CD4-positive, alpha-beta T cell treated with Interleukin-6 at 100 ng/mL for 8 hours (primary cell): ENCODE data around the gene DNAH11.
"Not testable (repeated sequence)": the region's sequence is repeated elsewhere in the genome, so short reads cannot be mapped to it uniquely, and the experiment has no call there.

Experiments used
- DNase-seq: peaks from one replicate; pipeline ENCODE4 v3.0.0-alpha.2; 2020; ENCODE audit warnings: mixed read lengths, low spot score

DNAH11 gene

DNA sequence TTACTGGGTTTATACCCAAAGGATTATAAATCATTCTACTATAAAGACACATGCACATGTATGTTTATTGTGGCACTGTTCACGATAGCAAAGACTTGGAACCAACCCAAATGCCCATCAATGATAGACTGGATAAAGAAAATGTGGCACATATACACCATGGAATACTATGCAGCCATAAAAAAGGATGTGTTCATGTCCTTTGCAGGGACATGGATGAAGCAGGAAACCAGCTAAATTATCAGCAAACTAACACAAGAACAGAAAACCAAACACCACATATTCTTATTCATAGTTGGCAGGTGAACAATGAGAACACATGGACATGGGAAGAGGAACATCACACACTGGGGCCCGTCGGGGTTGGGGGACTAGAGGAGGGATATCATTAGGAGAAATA, 390.5 kb downstream of the DNAH11 start:
- not testable (repeated sequence) for DNase-seq

DNA sequence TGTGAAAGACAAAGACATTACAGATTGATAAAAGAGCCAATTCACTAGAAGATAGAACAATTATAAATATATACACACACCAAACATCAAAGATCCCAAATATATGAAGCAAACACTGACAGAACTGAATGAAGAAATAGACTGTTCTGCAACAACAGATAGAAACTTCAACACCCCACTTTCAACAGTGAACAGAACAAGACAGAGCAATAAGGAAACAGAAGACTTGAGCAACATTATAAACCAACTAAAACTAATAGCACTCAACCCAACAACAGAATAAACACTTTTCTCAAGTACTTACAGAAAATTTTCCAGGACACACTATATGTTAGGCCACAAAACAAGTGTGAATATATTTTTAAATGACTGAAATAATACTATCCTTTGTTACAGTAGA, 392.0 kb downstream of the DNAH11 start:
- DNase-seq = no peak

DNA sequence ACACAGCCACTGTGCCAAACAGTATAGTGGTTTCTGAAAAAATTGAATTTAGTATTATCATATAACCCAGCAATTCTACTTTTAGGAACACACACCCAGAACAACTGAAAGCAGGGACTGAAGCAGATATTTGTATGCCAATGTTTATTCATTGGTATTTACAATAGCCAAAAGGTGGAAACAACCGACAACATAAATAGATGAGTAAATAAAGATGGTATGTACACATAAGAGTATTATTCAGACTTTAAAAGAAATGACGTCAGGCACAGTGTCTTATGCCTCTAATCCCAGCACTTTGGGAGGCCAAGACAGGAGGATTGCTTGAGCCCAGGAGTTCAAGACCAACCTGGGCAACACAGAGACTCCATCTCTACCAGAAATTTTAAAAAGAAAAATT, 395.6 kb downstream of the DNAH11 start:
- no peak for DNase-seq

DNA sequence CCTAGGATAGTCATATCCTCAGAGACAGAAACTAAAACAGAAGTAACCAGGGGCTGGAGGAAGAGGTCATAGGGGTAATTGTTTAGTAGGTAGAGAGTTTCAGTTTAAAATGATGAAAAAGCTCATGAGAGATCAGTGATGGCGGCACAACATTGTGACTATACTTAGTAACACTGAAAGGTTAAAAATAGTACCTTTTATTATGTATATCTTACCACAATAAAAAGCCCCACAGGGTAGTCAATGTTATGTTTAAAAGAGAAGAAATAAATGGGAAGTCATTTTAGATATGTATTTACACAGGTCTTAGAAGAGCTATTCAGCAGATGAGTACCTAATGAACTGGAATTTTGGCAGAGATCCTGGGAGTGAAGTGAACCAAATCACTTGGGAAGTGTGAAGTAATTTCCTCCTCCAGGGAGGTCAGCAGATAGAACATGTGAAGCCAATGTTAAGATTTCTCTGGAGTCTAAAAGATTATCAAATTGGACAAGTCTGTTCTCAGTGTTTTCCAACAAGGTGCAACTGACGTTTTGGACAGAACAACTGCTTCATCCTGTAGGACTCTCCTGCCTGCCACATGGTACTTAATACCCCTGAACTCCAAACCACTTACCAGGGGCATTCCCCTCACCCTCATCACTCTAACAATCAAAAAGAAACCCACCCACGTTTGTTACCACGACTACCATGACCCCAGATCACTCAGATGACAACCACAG, 396.5 kb downstream of the DNAH11 start:
- no peak for DNase-seq

DNA sequence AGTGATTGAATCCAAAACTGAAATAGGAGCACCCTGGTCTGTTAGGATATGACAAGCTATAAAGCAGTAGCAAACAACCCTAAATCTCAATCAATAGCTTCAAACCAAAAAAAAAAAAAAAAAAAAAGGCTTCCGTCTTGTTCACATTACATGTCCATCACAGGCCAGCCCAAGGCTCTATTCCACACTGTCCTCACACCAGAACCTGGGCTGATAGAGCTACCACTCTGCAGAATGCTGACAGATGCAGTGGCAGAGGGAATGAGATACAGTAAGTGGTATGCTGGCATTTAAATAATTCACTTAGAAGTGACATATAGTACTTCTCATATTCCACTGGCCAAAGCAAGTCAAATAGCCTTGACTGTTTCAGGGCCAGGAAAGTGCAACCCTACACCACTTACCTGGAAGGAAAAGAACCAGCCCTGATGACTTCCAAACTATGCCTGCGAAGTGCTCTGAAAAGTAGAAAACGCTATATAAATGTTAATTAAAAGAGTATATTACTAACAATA, 397.1 kb downstream of the DNAH11 start:
- no peak for DNase-seq

DNA sequence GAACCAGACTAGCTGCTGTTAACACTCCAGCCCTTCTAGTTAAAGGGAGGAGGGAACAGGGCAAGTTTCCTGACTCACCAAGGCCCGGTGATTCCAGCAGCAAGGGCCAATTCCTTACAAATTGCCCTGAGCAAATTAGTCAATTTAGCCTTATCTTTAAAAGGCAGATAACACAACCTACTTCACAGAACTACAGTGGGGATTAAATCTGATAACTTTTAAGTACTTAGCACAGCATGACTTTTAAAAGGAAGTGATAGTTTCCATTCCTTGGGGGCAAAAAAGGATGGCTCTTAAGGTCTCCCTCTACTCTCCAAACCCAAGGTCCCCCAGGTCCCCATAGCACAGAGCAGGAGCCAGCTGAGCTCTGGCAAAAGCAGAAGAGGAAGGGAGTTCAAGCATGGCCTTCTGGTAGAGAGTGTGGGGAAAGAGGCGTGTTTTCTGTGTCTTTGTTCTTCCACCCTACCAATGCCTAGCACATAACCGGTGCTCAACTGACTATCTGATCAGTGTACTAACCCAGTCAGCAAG, 398.8 kb downstream of the DNAH11 start:
- DNase-seq = no peak

DNA sequence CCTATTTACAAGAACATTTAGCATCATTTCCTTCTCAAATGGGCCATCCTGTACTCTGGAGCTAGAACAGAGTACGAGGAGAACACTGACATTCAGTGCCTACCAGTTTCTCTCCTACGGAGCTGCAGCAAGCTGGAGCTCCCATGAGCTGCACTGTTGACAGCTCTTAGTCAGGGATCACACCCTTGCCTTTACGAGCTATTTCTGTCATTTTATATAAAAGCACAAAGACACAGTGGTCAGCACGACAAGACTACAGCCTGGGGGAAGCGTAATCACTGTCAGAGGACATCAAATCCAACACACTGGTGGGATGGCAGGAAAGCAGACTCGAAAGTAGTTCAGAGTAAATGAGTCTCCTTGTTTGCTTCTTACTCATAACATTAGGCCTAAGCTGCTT, 400.1 kb downstream of the DNAH11 start:
- DNase-seq = no peak

DNA sequence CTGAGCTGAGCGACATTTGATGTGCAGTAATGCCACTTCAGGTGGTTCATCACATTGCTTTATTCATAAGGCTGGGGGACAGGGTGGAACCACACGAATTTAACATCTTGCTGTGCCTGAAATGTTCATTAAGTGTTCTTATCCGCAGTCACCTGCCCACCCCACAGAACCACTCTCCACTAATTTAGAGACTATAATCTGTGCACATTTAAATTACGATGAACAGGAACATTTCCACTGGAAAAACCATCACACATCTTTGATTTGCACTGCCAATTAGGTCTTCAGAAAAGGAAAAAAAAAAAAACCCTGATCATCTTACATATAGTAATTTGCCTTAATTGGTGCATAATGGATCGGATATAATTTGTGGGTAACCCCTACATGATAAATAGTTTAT, 400.6 kb downstream of the DNAH11 start:
- no peak for DNase-seq

DNA sequence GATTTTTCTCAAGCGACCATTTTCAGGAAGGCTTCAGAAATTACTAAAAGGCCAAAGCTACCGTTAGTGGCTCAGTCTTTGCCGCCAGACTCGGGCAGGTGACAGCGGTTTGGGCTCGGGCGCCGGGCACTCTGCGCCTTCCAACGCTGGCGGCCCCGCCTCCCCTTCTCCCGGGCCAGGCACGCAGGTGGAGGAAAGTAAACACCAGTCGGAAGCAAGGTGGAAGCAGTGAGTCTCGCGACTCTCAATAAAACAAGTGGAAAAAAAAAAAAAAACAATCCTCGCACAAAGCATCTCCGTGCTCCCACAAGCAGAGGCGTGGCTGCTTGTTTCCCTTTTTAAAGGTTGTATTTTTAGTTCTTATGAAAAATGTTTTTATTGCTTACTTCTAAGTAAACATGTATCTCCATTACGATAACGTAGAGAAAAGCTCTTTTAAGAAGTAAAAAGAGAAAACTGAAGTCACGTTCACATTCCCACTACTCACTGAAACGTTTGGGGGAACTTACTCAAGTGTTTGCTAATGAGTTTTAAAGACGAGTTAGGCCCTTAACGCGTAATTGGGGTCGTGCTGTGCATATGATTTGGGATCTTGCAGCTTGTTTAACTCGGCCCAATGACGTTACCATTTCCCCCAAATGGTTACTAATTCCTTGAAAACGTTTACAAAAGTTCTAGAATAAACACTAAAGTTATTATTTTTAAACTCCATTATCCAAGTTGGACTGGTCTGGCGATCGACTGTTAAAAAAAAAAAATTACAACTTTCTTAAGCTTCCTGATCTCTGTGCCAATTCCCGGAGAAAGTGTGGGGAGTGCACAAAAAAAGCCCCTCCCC, 402.0 kb downstream of the DNAH11 start:
- DNase-seq = peak; percentile 8

DNA sequence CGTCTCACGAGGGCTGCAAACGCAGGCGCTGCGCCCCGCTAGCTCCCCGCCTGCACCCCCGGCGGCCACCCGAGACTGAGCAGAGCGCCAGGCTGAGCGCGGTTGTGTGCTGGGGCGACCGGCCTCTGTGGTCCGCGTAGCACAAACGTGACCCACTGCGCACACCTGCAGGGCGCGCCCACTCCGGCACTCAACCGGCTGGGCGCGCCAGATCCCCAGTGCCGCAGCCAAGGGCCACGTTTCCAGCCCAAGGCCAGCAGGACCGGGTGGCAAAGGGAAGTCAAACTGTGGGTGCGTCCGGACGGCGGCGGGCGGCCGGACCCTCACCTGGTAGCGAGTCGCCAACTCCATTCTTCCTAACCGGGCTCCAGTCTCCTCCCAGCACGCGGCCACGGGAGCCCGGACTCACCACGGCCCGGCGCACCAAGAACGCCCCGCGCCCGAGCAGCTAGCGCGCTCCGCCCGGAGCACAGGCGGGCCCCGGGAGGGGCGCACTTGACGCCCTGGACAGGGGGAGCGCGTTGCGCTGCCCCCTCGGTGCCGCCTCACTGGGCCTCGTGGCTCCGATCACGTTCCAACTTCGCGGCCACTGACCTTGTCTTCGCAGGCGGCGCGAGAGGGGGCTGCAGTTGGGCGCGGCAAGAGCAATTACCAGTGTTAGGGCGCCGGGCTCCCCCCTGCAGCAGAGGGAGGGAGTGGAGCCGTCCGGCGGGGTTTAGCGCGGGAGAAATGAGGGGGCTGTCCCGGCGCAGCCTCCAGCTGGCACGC, 402.8 kb downstream of the DNAH11 start, which contains the start of gene CDCA7L:
TSS of gene CDCA7L (minus strand) at position 446 of the 768 bp plus-strand sequence. CDS start at position 351, 95 bp downstream.
- peak; percentile 23 for DNase-seq

DNA sequence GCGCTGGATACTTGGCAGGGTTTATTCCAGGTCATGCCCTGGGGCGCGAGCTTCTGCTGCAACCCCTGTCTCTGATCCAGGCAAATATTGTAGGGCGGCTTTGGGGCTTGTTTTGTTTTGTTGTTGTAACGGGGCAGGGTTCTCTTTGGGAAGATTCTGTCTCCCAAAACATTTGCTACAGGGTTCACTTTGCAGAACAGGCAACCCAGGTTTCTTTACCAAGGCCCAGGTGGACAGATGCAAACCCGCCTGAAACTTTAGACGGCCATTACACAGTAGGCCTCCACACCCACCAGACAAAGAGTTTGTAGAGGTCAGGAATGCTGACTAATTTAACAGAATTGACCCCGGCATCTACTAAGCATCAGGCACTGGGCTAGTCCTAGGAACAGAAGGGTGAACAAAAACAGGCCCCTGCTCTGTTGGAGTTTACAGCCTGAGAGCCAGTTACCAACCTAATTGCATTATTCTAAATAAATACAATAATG, 403.4 kb downstream of the DNAH11 start:
- DNase-seq = no peak

DNA sequence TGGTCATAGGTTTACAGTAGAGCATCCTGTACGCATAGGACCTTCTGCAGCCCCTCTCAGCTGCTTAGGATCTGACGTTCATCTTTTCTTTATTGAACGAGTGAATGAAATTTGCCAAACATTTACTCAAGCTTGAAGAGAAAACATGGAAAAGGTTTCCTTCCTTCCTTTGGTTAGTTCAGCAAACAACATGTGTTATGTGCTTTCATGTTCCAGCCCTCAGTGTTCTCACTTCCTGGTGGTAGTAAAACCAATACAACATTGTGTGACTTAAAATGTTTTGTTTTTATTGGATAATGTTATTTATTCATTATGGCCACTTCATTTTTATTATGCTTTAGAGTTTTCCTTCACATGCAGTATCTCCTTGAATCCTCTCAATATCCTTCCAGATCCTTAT, 404.2 kb downstream of the DNAH11 start:
- no peak for DNase-seq

DNA sequence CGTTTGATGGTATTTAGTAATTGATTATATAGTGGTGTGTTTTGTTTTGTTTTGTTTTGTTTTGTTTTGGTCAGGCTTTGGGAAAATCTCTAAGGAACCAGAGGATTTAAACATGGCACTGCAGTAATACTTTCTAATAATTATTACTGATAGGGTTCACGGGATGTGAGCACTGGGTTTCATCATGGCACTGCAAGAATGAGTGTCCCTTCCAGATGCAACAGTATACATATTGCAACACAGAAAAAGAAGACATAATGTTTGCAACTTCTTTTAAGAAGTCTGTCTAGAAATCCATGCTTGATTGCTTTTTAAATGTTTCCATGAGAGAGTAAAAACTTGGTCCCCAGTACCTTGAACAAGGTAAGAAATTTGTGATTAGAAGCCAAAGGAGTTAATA, 405.1 kb downstream of the DNAH11 start:
- DNase-seq = no peak

DNA sequence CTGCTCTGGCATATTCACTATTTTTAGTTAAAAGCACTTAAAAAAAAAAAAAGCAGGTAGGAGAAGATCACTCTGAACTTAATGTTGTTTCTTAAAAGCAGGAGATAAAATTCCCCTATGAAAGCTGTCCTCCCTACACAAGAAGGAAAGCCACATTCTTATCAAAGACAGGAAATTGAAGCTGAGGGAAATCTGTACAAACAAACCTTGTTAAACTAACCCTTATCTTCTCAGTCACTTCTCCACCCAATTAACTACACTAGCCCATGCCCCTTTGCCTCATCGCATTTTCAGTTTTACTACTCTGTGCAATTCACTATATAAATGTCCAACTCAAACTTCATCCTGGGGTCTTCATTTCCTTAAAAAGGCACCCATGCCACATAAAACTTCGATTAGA, 405.5 kb downstream of the DNAH11 start:
- DNase-seq = no peak

DNA sequence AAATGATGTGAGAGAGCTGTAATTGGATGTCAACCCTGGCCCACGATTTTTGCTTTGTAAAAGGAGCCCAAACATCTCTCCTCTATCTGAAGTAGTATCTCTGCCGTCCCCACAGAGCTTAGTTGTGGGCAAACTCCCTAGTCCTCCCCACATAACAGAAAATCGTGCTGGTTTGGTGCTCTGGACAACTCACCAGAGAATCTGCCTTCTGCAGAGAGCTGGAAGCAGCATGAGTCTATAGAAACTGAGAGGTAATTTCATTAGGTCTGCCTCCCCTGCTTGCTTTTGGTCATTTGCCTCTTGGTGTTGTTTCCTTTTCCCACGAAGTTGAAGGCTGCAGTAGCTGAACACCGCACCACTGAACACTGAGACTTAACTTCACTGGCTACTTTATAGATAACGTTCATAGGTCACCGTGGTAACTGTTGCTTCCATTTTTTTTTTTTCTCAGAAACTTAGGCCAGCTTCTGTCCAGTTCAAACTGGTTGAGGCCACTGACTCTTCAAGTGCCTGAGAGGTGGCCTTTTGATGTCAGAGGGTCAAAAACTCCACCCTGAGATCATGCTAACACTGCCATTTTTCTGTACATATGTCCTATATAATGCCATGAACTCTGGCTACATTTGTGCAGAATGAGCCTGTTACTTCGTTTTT, 406.2 kb downstream of the DNAH11 start:
- no peak for DNase-seq
